NCI-H1436 (cell line): Measurements from ENCODE around the gene PLAAT5.

Experiments used
- DNase-seq: peaks from one replicate; lab custom pipeline; 2025; lab: John Stamatoyannopoulos, UW

PLAAT5 gene

DNA sequence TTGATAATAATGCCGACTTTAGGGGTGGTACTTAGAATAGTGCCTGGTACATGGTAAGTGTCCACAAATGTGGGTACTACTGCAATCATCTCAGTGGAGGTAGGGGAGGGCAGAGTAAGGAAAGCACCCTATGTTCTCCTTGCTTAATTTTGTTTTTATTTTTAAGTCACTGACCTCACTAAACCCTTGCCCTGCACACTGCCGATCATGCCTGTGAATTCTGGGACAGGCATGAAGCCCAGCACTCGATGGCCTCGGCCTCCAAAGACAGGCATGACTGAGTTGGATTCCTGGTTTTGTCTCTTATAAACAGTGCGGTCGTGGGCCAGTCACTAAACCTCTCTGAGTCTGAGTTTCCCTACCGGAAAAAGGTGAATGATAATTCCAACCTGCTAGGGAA is 21.8 kb upstream of the PLAAT5 start:
- no peak for DNase-seq

DNA sequence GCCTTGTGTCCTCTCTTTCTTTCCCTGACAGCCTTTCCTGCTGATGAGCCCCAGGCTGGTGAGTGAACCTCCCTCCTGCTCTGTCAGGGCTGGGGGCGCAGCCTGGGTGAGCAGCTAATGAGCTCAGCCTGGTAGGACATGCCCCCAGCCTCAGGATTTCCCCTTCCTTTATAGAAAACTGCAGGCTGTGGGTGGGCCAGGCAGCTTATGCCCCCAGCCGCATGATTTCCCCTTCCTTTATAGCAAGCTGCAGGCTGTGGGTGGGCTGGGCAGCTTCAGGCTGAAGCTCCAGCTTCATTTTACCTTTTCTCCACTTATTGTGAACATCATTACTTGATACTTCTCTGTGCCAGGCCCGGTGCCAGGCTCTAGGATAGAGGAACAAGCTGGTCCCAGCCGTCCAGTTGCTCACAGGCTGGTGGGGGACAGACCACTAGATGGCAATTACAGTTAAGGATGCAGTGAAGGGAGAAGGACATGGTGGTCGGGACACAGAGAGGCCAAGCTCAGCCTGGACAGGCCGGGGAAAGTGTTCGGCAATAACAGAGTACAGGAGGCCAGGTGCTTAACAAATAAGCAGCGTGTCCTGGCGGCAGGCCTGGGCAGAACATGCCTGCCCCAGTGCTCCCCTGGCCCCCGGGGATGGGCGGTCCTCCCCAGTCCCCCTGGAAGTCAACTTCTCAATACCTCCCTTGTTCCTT is 20.2 kb upstream of the PLAAT5 start:
- DNase-seq = no peak

DNA sequence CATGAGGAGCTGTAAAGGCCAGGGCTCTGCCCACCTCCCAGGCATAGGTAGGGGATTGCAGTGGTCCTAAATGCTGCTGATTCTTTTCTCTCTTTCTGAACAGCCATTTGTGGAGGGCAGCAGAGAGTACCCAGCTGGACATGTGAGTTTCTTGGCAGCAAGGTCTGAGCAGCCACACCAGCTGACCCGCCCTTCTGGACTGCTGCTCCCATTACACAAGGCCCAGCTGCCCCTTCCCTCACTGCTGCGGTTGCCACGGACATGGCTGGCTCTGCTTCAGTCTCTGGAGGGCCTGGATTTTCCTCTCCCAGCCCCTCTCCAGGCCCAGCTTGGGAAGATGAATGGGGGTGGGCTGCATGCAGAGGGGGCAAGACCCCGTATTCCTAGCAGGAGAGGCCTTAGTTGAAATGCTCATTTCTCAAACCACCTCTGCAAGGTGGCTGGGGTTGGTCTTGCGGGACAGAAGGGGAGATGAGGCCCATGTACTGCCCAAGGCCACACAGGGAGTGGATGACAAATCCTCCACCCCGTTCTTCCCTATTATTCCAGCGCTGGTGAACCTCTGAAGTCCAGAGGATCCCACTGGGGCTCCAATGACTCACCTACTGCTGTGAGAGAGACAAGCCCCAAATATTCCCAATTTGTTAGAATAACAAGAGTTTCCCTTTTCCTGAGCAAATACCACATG is 19.5 kb upstream of the PLAAT5 start:
- DNase-seq = no peak

DNA sequence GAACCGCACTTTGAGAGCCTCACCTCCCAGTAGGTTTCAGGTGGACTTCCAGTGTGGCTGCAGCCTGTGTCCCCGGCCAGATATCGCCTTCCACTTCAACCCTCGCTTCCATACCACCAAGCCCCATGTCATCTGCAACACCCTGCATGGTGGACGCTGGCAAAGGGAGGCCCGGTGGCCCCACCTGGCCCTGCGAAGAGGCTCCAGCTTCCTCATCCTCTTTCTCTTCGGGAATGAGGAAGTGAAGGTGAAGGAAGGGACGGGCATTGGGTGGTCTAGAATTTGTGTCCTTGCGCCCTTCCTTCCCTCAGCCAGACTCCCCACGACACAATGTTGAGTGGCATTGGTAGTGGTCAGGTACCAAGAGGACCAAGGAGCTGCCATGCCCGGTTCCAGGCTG is 17.8 kb upstream of the PLAAT5 start:
- no peak for DNase-seq

DNA sequence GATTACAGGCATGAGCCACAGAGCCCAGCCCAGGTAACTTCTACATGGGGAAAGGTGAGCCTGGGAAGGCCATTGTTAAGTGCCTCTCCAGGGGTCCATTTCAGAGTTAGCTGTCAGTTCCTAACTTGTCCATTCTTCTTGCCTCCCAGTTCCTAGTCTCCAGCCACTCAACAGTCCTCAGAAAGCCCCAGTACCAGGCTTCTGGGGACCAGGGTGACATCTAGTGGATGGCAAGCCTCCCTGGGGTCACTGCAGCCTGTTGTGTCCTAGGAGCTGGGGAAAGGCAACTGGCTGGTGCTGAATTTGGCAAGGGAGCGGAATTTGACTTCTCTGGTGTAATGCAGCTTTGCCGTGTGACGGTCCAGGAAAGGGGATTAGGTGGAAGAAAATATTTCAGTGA is 17.0 kb upstream of the PLAAT5 start:
- no peak for DNase-seq

DNA sequence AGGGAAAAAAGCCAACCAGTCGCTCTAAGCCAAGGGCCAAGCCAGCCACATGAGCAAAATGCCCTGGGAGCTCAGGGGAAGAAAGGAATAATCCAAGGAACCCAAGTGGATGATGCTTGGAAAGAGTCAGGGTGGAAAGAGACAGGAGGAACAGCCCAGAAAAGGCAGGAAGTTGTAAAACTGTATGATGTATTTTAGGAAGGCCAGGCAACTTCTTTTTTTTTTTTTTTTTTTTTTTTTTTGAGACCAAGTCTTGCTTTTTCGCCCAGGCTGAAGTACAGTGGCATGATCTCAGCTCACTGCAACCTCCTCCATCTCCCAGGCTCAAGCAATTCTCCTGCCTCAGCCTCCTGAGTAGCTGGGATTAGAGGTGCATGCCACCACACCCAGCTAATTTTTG is 16.5 kb upstream of the PLAAT5 start:
- DNase-seq = no peak

DNA sequence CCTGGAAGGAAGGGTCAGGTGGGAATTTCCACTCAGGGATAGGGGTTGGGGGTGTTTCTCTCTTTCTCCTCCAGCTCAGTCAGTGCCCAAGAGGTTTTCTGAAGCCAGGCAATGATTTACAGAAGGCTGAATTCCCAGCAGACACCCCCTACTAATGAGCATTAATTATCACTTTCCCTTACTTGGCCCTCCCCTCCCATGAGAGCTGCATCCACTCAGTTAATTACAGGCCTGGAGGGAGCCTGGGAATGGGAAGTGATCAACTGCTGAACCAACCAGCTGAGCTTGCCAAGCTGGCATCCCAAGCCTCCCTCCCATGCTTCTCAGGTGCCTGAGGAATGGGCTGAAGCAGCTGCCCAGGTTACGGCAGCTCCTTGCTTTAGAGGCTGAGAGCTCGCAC is 15.9 kb upstream of the PLAAT5 start:
- peak; percentile 1 for DNase-seq

DNA sequence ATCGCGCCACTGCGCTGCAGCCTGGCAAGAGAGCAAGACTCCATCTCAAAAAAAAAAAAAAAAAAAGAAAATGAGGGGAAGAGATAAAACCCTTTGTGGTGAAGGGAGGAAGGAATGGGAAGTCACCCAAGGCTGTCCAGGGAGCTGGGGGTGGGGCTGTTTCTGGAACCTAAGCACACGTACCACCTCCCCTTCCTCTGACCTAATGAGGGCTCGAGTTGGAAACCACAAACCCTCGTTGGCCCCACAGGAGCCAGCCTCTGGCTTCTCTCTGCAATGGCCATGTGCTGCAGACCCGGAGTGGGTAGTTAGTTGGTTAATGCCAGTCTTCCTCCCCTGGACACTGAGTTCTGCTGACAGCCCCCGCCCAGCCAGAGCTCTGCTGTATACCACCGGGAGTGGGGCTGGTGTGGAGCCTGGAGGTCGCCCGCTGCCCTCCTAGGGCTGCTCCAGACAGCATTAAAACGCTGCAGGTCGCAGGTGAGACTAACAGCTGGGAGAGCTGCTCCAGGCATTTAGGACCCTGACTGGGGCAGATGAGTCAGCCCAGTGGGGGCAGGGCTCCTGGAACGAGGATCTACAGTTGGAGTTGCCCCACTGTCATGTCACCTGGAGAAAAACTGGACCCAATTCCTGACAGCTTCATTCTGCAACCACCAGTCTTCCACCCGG is 15.0 kb upstream of the PLAAT5 start, which contains the start of gene LGALS12:
TSS of gene LGALS12 (plus strand) at position 228 of the 672 bp plus-strand sequence. CDS start at position 603, 375 bp downstream.
- no peak for DNase-seq

DNA sequence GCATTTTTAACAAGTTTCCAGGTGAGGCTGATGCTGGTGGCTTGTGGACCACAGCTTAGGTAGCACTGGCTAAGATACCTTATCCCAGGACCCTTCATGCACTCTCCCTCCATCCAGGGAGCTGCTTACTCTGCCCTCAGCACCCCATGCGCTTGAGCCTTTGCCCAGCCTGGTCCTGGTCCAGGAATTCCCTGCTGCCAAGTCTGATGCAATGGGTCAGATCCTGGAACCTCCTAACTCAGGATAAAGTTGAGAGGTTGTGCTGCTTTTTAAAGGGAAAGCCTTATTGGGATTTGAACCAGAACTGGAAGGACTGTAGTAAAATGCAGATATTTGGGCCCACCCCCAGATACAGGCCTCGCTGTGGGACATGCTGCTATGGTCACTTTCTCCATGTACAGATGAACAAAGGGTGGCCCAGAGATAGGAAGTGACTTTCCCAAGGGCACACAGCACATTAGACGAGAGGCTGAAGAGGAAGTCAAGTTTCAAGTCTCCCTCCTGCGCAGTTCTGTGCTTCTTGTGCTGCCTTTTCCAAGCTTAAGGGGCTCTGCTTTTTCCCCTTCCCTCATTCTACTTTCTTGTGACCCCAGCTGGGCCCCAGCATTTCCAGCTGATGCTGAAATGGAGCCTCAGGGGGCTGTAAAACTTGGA is 14.1 kb upstream of the PLAAT5 start:
- DNase-seq = no peak

DNA sequence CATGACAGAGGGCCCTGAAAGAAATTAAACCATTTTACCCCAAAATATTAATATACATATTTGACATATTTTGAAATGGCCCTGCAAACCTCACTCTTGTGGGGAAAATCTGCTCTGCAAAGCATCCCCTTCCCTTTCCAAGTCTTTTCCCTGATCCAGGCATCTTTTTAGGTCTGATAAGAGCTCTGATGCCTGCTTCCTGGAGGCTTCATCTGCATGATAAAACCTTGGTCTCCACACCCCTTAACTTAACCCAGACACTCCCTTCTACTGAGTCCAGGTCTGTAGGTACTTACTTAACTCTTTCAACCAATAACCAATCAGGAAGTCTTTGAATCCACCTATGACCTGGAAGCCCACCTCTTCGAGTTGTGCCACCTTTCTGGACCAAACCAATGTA is 13.1 kb upstream of the PLAAT5 start:
- DNase-seq = no peak

DNA sequence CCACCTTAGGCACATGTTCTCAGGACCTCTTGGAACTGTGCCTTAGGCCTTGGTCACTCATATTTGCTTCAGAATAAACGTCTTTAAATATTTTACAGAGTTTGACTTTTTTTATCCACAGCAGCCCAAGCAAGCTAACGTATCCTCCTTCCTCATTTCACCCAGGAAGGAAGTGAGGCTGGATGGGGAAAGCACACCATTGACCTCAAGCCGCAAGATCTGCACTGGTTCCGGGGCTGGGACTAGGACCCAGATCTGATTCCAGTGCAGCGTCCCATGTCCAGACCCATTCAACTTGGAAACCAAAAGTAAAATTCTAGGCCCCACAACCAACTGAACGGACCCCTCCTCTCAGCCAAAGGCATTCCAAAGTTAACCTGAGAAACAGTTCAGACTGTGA is 12.5 kb upstream of the PLAAT5 start:
- no peak for DNase-seq

DNA sequence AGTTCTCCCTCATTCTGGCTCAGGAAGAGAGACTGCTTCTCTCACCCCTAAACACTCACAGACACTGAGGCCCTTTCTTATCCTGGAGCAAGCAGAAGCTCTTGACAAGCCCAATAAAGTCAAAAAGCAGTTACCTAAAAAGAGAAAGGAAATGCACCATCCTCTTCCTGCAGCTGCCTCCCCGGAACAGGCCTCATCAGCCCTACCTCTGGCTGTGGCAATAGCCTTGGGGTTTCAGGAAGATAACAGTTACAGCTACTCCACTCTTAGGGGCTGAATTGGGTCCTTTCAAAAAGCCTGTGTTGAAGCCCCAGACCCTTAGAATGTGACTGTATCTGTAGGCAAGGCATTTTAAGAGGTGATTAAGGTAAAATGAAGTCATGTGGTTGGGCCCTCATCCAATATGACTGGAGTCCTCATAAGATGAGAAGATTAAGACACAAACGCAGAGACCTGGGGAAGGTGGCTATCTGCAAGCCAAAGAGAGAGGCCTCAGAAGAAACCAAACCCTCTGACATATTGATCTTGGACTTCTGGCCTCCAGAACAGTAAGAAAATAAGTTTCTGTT is 11.4 kb upstream of the PLAAT5 start:
- DNase-seq = no peak

DNA sequence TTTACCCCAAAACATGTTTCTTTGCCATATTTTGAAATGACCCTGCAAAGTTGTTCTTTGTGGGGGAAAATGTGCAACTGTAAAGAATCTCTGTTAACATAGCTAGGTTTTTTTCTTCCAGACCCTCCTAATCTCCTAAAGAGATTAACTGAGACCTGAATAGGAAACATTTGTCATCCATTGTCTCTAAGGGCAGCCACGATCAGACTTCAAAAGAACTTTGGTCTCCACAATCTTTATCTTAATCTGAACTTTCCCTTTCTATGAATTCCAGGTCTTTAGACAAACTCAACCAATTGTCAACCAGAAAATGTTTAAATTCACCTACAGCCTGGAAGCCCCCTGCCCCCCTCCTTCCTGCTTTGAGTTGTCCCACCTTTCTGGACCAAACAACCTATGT is 10.3 kb upstream of the PLAAT5 start:
- no peak for DNase-seq

DNA sequence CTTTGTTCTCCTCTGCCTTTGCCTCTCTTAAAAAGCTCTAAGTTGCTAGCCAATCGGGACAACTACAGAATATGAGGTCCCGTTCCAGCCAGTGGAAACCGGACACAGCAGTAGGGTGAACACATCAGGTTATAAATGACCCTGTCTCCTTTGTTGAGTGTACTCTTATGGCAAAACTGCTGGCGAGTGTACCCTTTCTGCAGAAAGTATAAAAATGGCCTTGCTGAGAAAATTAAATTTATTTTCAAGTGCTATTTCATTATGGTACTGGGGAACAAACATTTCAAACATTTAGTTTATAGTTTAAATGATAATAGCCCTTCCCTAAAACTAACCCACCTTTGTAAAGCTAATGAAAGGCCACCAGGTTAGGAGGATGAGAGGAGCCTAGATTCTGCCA is 8.9 kb upstream of the PLAAT5 start:
- DNase-seq = no peak

DNA sequence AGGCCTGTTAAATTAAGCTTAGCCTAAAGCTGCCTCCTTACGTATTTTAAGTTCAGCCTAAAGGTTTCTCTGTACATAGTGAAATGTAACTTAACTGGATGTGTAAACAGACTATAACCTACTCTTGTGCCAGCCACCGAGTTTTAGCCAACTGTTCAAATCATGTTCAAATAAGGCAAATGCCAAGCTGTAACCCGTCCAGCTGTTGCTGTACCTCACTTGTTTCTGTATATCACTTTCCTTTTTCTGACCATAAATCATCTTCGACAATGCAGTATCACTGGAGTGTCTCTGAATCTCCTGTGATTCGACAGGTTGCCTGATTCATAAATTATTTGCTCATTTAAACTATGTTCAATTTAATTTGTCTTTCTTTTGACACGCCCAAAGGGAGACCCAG is 4.0 kb upstream of the PLAAT5 start:
- DNase-seq = no peak

DNA sequence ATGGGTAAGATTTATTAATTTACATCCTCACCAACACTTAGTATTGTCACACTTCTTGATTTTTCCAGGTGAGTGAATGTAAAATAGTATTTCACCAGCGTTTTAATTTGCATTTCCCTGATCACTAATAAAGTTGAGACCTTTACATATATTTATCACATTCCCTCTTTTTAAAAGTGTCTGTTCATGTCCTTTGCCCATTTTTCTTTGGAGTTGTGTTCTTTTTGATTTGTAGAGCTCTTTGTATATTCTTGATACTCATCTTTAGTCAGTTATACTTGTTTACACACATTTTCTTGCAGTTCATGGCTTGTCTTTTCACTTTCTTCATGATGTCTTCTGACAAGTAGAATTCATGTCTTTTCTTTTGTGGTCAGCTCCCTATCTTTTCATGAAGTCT is 2.2 kb upstream of the PLAAT5 start:
- DNase-seq = no peak

DNA sequence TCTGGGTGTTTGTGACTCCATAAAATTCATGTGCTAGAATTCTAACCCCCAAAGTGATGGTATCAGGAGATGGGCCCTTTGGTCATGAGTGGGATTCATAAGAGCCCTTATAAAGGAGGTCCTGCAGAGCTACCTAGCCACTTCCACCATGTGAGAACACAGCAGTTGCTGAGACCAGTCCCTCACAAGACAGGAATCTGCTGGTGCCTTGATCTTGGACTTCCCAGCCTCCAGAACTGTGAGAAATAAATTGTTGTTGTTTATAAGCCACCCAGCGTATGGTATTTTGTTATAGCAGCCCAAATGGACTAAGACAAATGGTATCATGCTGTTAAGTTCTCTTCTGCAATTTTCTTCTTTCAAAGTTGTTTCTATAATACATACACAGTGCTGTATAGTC is 1.5 kb upstream of the PLAAT5 start:
- no peak for DNase-seq

DNA sequence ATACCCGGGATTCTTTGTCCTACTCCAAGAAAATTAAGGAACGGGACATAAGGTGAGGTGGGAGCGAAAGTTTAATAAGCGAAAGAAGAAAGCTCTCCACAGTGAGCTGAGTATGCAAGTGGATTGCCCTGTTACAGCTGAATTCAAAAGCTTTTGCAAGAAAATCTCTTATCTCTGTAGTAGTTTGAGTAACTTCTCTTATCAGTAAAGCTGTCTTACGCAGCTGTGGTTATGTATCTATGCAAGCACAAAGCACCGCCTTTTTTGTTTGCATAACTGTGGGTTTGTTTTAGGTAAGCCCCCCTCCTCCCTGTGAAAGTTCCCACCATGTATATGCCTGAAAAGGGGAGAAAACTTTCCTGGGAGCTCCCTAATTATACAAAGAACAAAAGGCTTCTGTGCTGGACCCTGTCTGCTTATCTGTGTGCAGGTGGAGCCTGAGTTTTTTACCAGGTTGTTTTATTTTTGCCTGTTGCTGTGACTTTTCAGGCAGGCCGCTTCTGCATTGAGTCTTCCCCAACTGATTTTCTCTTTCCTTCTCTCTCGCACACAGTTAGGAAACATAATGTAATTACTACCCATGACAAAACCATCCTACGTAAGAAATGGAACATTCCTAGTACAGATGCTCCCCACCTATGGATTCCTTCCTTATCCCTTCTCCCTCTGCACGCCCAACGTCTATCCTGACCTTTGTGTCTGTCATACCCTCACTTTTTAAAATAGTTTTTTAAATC is 837 bp upstream of the PLAAT5 start:
- no peak for DNase-seq

DNA sequence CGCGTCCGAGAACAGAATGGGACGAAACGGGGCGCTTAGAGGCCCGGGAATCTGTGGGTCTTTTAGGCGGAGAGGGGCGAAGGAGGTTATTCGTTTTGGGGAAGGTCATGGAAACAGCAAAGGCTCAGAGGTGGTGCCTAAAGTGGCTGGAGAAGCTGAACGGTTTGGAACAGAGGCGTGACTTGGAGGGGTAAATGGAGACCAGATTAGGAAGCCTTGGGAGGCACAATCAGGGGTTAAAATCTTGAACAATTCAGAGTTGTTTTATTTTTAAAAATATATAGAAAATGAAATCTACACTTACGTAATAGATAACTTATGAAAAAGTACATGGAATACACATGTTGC is 247 bp upstream of the PLAAT5 start:
- DNase-seq = no peak

DNA sequence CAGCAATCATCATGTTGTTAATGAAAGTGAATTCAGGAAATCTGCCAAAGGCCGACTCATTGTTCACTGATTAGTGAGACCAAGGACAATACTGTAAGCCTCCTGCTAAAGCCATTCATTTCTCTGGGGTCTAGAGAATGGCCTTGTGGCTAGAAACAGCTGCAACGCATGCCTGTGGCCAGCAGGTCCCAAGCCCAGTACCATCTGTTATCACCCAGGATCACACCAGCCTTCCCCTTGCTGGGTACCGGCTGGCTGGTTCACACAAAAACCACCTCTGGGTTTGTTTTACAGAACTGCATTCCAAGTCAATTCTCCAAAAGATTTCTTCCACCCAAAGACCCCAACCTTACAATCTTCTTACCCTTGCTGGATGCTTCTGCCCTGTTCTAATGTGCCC is 1.1 kb downstream of the PLAAT5 start:
- DNase-seq = no peak

DNA sequence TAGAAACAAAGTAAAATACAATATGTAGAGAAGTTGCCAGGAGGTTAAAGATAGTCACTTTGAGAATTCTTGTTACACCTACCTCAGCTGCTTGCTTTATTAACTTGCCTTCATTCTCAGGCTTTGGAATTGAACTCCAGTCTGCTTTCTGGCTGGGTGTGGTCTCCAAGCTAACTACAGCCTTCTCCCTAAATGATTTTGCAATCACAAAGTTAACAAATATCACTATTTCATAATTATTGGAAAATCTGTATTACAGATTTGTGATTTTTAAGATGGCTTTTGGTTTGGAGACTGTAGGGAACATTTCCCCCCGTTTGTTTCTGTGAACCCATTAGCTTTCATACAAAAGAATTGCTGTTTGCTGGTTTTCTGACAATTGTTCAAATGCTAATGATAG is 2.2 kb downstream of the PLAAT5 start:
- no peak for DNase-seq

DNA sequence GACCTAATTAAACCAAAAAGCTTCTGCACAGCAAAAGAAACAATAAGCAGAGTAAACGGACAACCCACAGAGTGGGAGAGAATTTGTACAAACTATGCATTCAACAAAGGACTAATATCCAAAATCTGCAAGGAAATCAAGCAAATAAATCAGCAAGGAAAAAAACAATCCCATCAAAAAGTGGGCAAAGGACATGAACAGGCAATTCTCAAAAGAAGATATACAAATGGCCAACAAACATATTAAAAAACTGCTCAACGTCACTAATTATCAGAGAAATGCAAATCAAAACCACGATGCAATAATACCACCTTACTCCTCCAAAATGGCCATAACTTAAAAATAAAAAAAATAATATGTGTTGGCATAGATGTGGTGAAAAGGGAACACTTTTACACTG is 5.2 kb downstream of the PLAAT5 start:
- no peak for DNase-seq
